CD4-positive, alpha-beta T cell (primary cell): ENCODE measurements around the gene SAMSN1. TPM values are rescaled to one million over a fixed set of nuclear protein-coding genes. Genes with fewer than 3 reads are reported as not detected.

Experiments used
- ATAC-seq: fragments of 200-7000 bp; cut with Tn5 transposase; one replicate; pipeline ENCODE4 v1.10.0; 2022; ENCODE audit warnings: mild to moderate bottlenecking; ENCODE audit not compliant: poor library complexity
- CTCF ChIA-PET: fragments of 350-600 bp; sonication (Branson Sonifier 250); formaldehyde crosslinking; loops from one replicate; lab custom pipeline; 2021; ENCODE audit warnings: antibody characterized with exemption, inconsistent platforms; lab: Charles Lee
- POLR2A ChIA-PET: fragments of 350-600 bp; sonication (Branson Sonifier 250); formaldehyde crosslinking; loops from one replicate; lab custom pipeline; 2021; ENCODE audit warnings: antibody characterized with exemption, inconsistent platforms; lab: Charles Lee
- DNase-seq, 14 experiments: peaks; one replicate each; pipeline ENCODE4 v3.0.0-alpha.2; 2013 to 2020; ENCODE audit warnings: mixed read lengths in 2 of 14
- H3K27ac ChIP-seq, 2 donors: one replicate each; pipeline versions ENCODE4 v1.5.1 to v1.7.0; 2013; ENCODE audit warnings: low read length in 2 of 2, low read depth in 1 of 2, mild to moderate bottlenecking in 1 of 2
- H3K27me3 ChIP-seq, 2 experiments: 1 replicate in 1 of 2; 2 replicates in 1 of 2; pipeline versions ENCODE4 v1.6.1 to v1.7.0; 2013; ENCODE audit warnings: low read length in 2 of 2, control low read depth in 1 of 2, mild to moderate bottlenecking in 1 of 2, moderate library complexity in 1 of 2; ENCODE audit not compliant: insufficient read depth in 2 of 2, control insufficient read depth in 1 of 2
- H3K36me3 ChIP-seq: one replicate; pipeline ENCODE4 v1.6.1; 2013; ENCODE audit warnings: low read length, control low read depth; ENCODE audit not compliant: insufficient read depth
- H3K4me1 ChIP-seq: one replicate; pipeline ENCODE4 v1.6.1; 2013; ENCODE audit warnings: low read length, control low read depth; ENCODE audit not compliant: insufficient read depth
- H3K4me3 ChIP-seq: one replicate; pipeline ENCODE4 v1.5.1; 2013; ENCODE audit warnings: mild to moderate bottlenecking, low read length, moderate library complexity
- H3K9me3 ChIP-seq, 2 experiments: 1 replicate in 1 of 2; 2 replicates in 1 of 2; pipeline versions ENCODE4 v1.6.1 to v1.7.0; 2013; ENCODE audit warnings: low read length in 2 of 2, mild to moderate bottlenecking in 2 of 2, control low read depth in 1 of 2, moderate library complexity in 1 of 2; ENCODE audit not compliant: control insufficient read depth in 1 of 2, insufficient read depth in 1 of 2
- H3K27ac Mint-ChIP-seq: one replicate; pipeline ENCODE4 v1.8.0; 2020; ENCODE audit warnings: mixed read lengths
- H3K27me3 Mint-ChIP-seq: one replicate; pipeline ENCODE4 v1.8.0; 2021; ENCODE audit warnings: mixed read lengths
- H3K36me3 Mint-ChIP-seq: one replicate; pipeline ENCODE4 v1.8.0; 2021; ENCODE audit warnings: low read depth, mixed read lengths
- H3K4me1 Mint-ChIP-seq: one replicate; pipeline ENCODE4 v1.8.0; 2021; ENCODE audit warnings: low read depth, mixed read lengths
- H3K4me3 Mint-ChIP-seq: one replicate; pipeline ENCODE4 v1.8.0; 2020; ENCODE audit warnings: mild to moderate bottlenecking, mixed read lengths
- H3K9me3 Mint-ChIP-seq: one replicate; pipeline ENCODE4 v1.8.0; 2020; ENCODE audit warnings: mixed read lengths
- intact Hi-C, 2 experiments: fragments of 100-400 bp; cut with DNase I in 1 of 2; cut with micrococcal nuclease in 1 of 2; formaldehyde crosslinking; loops; one replicate each; pipeline versions ENCODE4 v1.15.1 to v1.9.0; 2023 to 2025; cut with DNase I, micrococcal nuclease
- total RNA-seq, 174 experiments: library from RNA in 2 of 174; stranded (reverse) in 2 of 174; gene quantifications; one replicate each; pipeline ENCODE4 v1.2.3 and lab custom pipeline; 2021 to 2026
- TF ChIP-seq, protein P1 (sequence below): fragments of 200-600 bp; IDR thresholded peaks from one replicate; pipeline ENCODE4 v1.8.0; 2022; ENCODE audit warnings: antibody characterized with exemption, mild to moderate bottlenecking

SAMSN1 gene
- total RNA-seq, 2 experiments from 2014 or later, result 51.2 to 51.3 TPM

DNA sequence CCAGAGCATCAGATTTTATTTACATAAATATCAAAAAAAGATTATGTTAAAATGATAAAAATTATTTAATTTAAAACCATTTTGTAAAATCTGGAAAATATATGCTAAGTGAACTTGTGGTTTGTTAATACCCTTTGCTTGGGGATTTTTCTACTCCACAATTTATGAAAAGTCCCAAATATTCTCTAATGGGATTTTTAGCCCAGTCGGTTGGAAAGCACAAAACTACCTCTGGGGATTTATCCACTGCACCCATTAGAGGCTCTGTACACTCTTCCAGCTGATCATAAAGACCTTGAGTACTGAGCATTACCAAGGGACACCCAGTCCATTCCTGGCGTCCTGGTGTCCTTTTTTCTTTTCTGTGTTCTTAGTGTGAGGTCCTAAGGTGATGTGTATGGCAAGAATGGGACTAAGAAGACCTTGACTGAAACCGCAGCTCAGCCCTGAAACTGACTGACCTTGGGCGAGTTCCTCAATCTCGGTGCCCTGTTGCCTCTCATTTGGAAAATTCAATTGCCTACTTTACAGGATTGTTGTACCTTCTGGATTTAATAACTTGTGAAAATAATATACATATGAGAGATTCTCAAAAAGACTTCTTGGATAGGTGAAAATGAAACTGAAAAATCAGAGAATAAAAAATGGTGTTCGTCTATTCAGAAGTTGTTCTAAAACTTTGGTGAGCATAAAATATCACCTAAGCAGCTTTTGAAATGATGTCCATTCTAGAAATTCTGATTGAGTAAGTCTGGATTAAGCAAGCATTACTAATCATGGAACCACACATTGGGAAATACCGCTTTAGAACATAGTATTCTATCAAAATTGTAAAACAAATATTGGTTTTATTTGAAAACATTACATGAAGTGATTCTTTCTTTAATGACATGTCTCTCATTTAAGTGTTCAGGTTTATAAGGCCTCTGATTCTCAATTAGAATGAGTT is 21.5 kb upstream of the SAMSN1 start:
- Histone ChIP-seq H3K36me3 (no peaks in the 10 kb centered on the region), H3K9me3 (no peaks in the 10 kb centered on the region), H3K27me3 (no peaks in the 10 kb centered on the region), H3K27ac (no peak overlapping the region), H3K4me3 (no peak overlapping the region), H3K4me1 (no peaks in the 10 kb centered on the region)
- ChIA-PET CTCF (no interaction called here), POLR2A (no interaction called here)
- intact Hi-C loops, result no loop called here
- Mint-ChIP-seq H3K9me3 (no peaks in the 10 kb centered on the region), H3K36me3 (no peaks in the 10 kb centered on the region), H3K4me3 (no peak overlapping the region), H3K4me1 (no peaks in the 10 kb centered on the region), H3K27me3 (no peaks in the 10 kb centered on the region), H3K27ac (no peak overlapping the region)
- TF ChIP-seq, protein P1, sequence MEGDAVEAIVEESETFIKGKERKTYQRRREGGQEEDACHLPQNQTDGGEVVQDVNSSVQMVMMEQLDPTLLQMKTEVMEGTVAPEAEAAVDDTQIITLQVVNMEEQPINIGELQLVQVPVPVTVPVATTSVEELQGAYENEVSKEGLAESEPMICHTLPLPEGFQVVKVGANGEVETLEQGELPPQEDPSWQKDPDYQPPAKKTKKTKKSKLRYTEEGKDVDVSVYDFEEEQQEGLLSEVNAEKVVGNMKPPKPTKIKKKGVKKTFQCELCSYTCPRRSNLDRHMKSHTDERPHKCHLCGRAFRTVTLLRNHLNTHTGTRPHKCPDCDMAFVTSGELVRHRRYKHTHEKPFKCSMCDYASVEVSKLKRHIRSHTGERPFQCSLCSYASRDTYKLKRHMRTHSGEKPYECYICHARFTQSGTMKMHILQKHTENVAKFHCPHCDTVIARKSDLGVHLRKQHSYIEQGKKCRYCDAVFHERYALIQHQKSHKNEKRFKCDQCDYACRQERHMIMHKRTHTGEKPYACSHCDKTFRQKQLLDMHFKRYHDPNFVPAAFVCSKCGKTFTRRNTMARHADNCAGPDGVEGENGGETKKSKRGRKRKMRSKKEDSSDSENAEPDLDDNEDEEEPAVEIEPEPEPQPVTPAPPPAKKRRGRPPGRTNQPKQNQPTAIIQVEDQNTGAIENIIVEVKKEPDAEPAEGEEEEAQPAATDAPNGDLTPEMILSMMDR, result no peak
- no peak for ATAC-seq
- DNase-seq, result peak in 1 of 14 experiments; percentile 23

DNA sequence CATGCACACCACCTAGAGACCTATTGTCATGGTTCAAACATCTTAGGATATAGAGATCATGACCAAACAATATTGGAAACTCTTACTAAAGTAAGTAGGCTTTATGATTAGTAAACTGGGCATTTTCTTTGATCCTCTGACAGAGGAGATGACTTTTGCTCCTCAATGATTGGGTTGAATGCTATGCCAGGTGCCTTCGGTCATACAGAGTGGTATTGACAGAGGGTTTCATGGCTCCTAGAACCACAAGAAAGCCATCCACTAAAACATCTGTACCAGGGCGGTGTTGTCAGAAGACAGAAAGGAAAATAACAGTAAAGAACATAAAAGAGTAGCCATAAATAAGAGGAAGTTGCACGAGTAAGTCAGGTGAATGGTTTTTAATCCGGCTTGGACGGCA is 20.8 kb upstream of the SAMSN1 start:
- CTCF ChIA-PET, result no interaction called here
- H3K36me3 ChIP-seq, result no peaks in the 10 kb centered on the region
- Mint-ChIP-seq H3K4me3 (no peak overlapping the region), H3K9me3 (peaks cover under 1% of the 10 kb centered on the region), H3K27ac (no peak overlapping the region), H3K36me3 (no peaks in the 10 kb centered on the region), H3K4me1 (no peaks in the 10 kb centered on the region), H3K27me3 (no peaks in the 10 kb centered on the region)
- TF ChIP-seq, protein P1, result no peak
- no peaks in the 10 kb centered on the region for H3K9me3 ChIP-seq
- no peak overlapping the region for H3K4me3 ChIP-seq
- no peaks in the 10 kb centered on the region for H3K4me1 ChIP-seq
- H3K27ac ChIP-seq, result no peak overlapping the region
- ATAC-seq, result no peak
- H3K27me3 ChIP-seq, result no peaks in the 10 kb centered on the region
- no peak for DNase-seq
- intact Hi-C loops, result no loop called here
- POLR2A ChIA-PET, result no interaction called here

- Mint-ChIP-seq H3K27me3 (no peaks in the 10 kb centered on the region), H3K27ac (no peak overlapping the region), H3K4me1 (peaks cover 11% of the 10 kb centered on the region), H3K4me3 (no peak overlapping the region), H3K36me3 (no peaks in the 10 kb centered on the region), H3K9me3 (peaks cover 7% of the 10 kb centered on the region)
- Histone ChIP-seq H3K27me3 (no peaks in the 10 kb centered on the region), H3K36me3 (no peaks in the 10 kb centered on the region), H3K4me3 (no peak overlapping the region), H3K9me3 (no peaks in the 10 kb centered on the region), H3K4me1 (no peaks in the 10 kb centered on the region), H3K27ac (no peak overlapping the region)
- DNase-seq (no peak), ATAC-seq (no peak)
- intact Hi-C loops, result no loop called here
- ChIA-PET POLR2A (no interaction called here), CTCF (interaction anchor here (0.6 kb wide), 1 partner anchor 334 kb away, joined by 3 read pairs; no protein-coding TSS in a partner anchor)
- TF ChIP-seq, protein P1, result no peak
These were observed 16.8 kb upstream of the SAMSN1 start for GRCh38 chr21:14562959-14563358.
